ENCODE measurements around the gene CEPT1. TPM values are rescaled to one million over a fixed set of nuclear protein-coding genes. Genes with fewer than 3 reads are reported as not detected.

CEPT1 gene
- total and polyA plus RNA-seq, 8 donors: 4.6 to 71.4 (median 13.5) TPM

DNA sequence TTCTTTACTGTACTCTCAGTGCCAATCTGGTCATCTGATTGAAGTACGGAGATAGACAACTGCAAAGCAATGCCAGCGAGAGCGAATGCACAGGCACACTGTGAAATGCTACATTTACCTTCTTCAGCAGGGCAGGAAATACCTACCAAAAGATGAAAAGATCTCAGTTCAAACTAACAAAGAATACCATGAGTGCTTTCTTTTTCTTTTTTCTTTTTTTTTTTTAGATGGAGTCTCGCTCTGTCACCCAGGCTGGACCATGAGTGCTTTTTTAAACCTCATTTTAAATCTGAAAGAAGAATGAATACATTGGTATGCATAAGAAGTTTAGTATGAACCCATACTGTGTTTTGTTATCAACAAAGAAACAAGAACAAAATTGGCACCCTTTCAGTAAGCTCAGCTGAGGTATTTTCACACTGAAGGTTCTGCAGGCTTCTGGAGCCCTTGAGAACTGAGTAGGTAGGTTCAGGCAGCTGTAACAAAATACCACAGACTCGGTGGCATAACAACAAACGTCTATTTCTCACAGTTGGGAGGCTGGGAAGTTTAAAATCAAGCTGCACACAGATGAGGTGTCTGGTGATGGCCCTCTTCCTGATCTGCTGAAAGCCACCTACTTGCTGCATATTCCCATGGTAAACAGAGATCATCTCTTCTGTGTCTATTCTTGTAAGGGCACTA is 85.8 kb downstream of the CEPT1 start:
- no peaks in the 10 kb centered on the region for H3K36me3 ChIP-seq
- no peak overlapping the region for H3K4me3 ChIP-seq
- no peaks in the 10 kb centered on the region for H3K27me3 ChIP-seq
- intact Hi-C loops (cut with DNase I; ENCODE audit: low total_unique reads): loop anchor here (10.0 kb wide), 1 partner anchor 109 kb away; no protein-coding TSS in a partner anchor
- peak in 1 of 2 donors; percentile 19 for DNase-seq
- 34 to 50% (median 42%) methylated on average over 6 of the region's 6 CpGs for WGBS, 5 donors
- H3K9me3 ChIP-seq: no peaks in the 10 kb centered on the region
- H3K27ac ChIP-seq: peak overlapping the region in 2 of 5 donors; percentile 11 to 14
- H3K4me1 ChIP-seq: peaks cover 28 to 57% (median 31%) of the 10 kb centered on the region in 4 donors
- TF ChIP-seq EP300 (IDR thresholded peaks at IDR 0.05): no peak
- no peak for TF ChIP-seq POLR2A (IDR thresholded peaks at IDR 0.05)
- no peak for TF ChIP-seq POLR2AphosphoS5 (IDR thresholded peaks at IDR 0.05)

DNA sequence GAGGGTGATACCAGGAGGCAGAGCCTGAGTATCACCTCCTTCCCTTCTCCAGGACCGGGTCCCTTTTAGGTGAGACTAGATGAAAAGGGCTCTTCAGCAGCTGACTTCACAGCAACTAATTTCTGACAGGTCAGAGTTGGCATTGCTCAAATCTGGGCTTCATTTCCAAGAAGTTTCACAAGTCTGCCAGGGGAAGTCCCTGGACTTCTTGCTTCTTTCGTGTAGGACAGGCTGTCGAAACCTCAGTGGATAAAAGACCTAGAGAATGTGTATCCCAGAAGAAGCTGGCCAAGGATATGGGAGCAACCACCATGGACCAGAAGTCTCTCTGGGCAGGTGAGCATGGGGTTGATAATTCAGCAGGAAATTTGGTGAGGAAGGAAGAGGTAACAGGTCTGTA is 87.4 kb downstream of the CEPT1 start, which contains the start of gene CHI3L2:
Gene CHI3L2, plus strand, starts transcription at position 280 of the 400 bp plus-strand sequence. Its CDS starts 17 bp downstream, at position 297.
- intact Hi-C loops (cut with DNase I; ENCODE audit: low total_unique reads): loop anchor here (10.0 kb wide), 1 partner anchor 107 kb away; no protein-coding TSS in a partner anchor

DNA sequence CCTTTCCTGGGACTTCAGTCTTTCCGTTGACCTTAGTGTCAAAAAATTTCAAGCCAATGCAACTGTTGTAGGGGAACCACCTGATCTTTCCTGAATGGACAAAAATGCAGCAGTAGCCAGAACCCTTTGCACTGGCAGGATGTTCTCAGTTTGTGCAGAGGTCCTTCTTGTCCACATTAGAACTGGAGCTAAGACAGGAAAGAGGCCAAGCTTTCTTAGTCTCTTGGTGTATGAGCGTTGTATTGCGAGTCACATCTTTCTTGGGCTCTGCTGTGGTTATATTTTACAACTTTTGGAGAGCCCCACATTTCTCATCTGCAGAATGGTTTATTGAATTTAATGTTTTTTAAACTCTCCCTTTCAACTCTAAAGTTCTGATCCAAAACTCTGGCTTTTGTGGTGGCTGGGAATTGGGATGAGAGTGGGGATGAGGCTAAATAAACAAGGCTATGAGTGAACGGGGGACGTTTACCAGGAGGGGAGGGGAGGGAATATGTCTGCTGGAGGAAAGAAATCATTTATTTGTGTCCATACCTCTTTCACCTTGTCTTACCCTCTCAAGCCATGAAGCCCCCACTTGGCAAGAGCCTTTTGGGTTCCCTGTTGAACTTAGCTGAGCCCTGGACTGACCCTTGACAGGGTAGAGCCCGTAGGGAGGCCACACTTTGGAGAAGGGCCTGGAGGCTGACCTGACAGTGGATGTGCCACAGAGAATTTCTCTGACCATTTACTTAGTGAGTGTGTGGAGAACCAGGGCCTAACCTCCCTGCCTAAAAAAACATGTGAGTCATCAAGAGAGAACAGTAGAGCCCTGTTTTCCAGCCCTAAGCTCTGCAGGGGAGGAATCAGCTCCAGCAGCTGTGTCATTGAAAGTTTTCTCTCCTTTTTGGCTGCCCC is 88.1 kb downstream of the CEPT1 start:
- intact Hi-C loops (cut with DNase I; ENCODE audit: low total_unique reads): loop anchor here (10.0 kb wide), 1 partner anchor 107 kb away; no protein-coding TSS in a partner anchor
- H3K27me3 ChIP-seq: no peaks in the 10 kb centered on the region
- WGBS, 5 donors: 58 to 81% (median 63%) methylated on average over 6 of the region's 6 CpGs
- no peaks in the 10 kb centered on the region for H3K36me3 ChIP-seq
- peak overlapping the region in 4 of 5 donors; percentile 39 to 66 (median 57) for H3K27ac ChIP-seq
- H3K4me1 ChIP-seq: peaks cover 14 to 35% (median 19%) of the 10 kb centered on the region in 4 donors
- peak; percentile 31 to 58 for DNase-seq
- no peaks in the 10 kb centered on the region for H3K9me3 ChIP-seq
- TF ChIP-seq EP300 (IDR thresholded peaks at IDR 0.05): no peak
- TF ChIP-seq, protein P1, sequence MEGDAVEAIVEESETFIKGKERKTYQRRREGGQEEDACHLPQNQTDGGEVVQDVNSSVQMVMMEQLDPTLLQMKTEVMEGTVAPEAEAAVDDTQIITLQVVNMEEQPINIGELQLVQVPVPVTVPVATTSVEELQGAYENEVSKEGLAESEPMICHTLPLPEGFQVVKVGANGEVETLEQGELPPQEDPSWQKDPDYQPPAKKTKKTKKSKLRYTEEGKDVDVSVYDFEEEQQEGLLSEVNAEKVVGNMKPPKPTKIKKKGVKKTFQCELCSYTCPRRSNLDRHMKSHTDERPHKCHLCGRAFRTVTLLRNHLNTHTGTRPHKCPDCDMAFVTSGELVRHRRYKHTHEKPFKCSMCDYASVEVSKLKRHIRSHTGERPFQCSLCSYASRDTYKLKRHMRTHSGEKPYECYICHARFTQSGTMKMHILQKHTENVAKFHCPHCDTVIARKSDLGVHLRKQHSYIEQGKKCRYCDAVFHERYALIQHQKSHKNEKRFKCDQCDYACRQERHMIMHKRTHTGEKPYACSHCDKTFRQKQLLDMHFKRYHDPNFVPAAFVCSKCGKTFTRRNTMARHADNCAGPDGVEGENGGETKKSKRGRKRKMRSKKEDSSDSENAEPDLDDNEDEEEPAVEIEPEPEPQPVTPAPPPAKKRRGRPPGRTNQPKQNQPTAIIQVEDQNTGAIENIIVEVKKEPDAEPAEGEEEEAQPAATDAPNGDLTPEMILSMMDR (IDR thresholded peaks at IDR 0.05): no peak
- peak in 1 of 3 donors; percentile 45 for TF ChIP-seq POLR2AphosphoS5 (IDR thresholded peaks at IDR 0.05)
- H3K4me3 ChIP-seq: no peak overlapping the region

More for the DNA sequence above, 87.4 kb downstream of the CEPT1 start, which contains the start of gene CHI3L2:
- no peaks in the 10 kb centered on the region for H3K27me3 ChIP-seq
- DNase-seq: no peak
- H3K9me3 ChIP-seq: no peaks in the 10 kb centered on the region
- no peaks in the 10 kb centered on the region for H3K36me3 ChIP-seq
- no peak within 1 kb of the TSS for H3K4me3 ChIP-seq
- TF ChIP-seq POLR2AphosphoS5 (IDR thresholded peaks at IDR 0.05) (no peak), EP300 (IDR thresholded peaks at IDR 0.05) (no peak), POLR2A (IDR thresholded peaks at IDR 0.05) (no peak)
- TF ChIP-seq, protein P1 (IDR thresholded peaks at IDR 0.05): no peak
- H3K27ac ChIP-seq: peak within 1 kb of the TSS in 4 of 5 donors; percentile 39 to 66 (median 57)
- WGBS, 5 donors: 65 to 82% (median 72%) methylated on average over 3 of the region's 3 CpGs
- peaks cover 20 to 41% (median 24%) of the 10 kb centered on the region in 4 donors for H3K4me1 ChIP-seq

DNA sequence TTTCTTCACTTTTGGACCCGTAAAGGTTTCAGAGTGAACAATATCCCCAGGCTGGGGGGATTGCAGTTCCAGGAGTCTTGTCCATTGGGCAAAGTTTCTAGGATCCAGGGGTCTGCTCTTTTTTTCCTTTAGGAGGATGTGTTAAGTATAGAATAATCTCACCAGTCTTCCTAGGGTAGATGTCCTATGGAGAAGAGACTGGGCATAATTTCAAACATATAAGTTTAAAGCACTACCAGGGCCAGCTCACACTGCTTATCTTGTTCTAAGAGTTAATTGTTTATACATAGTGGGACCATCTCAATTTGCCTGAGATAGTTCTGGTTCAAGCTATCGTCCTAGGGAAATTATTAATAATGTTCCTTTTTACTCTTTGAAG is 88.7 kb downstream of the CEPT1 start:
- Histone ChIP-seq H3K4me1 (peaks cover 11 to 34% (median 19%) of the 10 kb centered on the region in 4 donors), H3K27ac (peak overlapping the region in 4 of 5 donors; percentile 39 to 66 (median 57)), H3K4me3 (no peak overlapping the region), H3K36me3 (no peaks in the 10 kb centered on the region), H3K9me3 (no peaks in the 10 kb centered on the region), H3K27me3 (no peaks in the 10 kb centered on the region)
- TF ChIP-seq, protein P1 (IDR thresholded peaks at IDR 0.05): no peak
- no peak for TF ChIP-seq POLR2A (IDR thresholded peaks at IDR 0.05)
- TF ChIP-seq EP300 (IDR thresholded peaks at IDR 0.05): no peak
- no peak for TF ChIP-seq POLR2AphosphoS5 (IDR thresholded peaks at IDR 0.05)
- intact Hi-C loops (cut with DNase I; ENCODE audit: low total_unique reads): loop anchor here (10.0 kb wide), 1 partner anchor 106 kb away; no protein-coding TSS in a partner anchor
- DNase-seq: no peak
- 48 to 64% (median 48%) methylated on average over 2 of the region's 2 CpGs for WGBS, 5 donors
